Ovary (tissue), 9 donors: ENCODE measurements around the gene ERP27. TPM values are rescaled to one million over a fixed set of nuclear protein-coding genes. Genes with fewer than 3 reads are reported as not detected.

Experiments
- DNase-seq, 5 donors: peaks; one replicate each; pipeline ENCODE4 v3.0.0-alpha.2; 2019 to 2020
- H3K27ac ChIP-seq, 2 donors: fragments of 200-600 bp; one replicate each; pipeline versions ENCODE4 v1.5.1 to v1.8.0; 2019 to 2022
- H3K27me3 ChIP-seq: fragments of 200-600 bp; one replicate; pipeline ENCODE4 v1.8.0; 2022
- H3K36me3 ChIP-seq: fragments of 200-600 bp; sonication (generic); one replicate; pipeline ENCODE4 v1.5.1; 2019
- H3K4me1 ChIP-seq: one replicate; pipeline ENCODE4 v1.8.1; 2013; ENCODE audit warnings: mild to moderate bottlenecking, moderate library complexity; ENCODE audit not compliant: insufficient read depth
- H3K4me3 ChIP-seq: fragments of 200-600 bp; sonication (generic); one replicate; pipeline ENCODE4 v1.5.1; 2017
- H3K9me3 ChIP-seq, 2 donors: fragments of 200-600 bp in 1 of 2; sonication (generic) in 1 of 2; one replicate each; pipeline versions ENCODE4 v1.5.1 to v1.8.1; 2013 to 2019; ENCODE audit warnings: mild to moderate bottlenecking in 1 of 2, moderate library complexity in 1 of 2
- CTCF ChIP-seq, 3 donors: fragments of 450-650 bp in 2 of 3; fragments of 200-600 bp in 1 of 3; IDR thresholded peaks; one replicate each; pipeline versions ENCODE4 v1.5.1 to v1.8.0; 2016 to 2022; ENCODE audit warnings: antibody characterized with exemption in 3 of 3, mild to moderate bottlenecking in 1 of 3
- EP300 ChIP-seq: sonication (generic); formaldehyde crosslinking; IDR thresholded peaks from one replicate; pipeline ENCODE4 v1.6.1; 2017; ENCODE audit warnings: antibody characterized with exemption
- POLR2A ChIP-seq: fragments of 450-650 bp; IDR thresholded peaks from one replicate; pipeline ENCODE4 v1.6.1; 2017; ENCODE audit warnings: antibody characterized with exemption, mild to moderate bottlenecking, moderate library complexity
- WGBS, 3 donors: extraction: QIAGEN DNeasy Blood & Tissue Kit in 1 of 3; methylation state at CpG; one replicate each; pipeline versions ENCODE4 v1.1.5 to v1.1.7; 2013 to 2017; 5-methylcytosine and 5-hydroxymethylcytosine counted together
- intact Hi-C, 4 donors: fragments of 100-400 bp; cut with DNase I; formaldehyde crosslinking; loops; one replicate each; pipeline versions ENCODE4 v1.11.0 to v1.15.1; 2022 to 2023
- polyA plus RNA-seq, 2 donors: library from polyadenylated mRNA; stranded (reverse); fragments of 200-250 nt in 1 of 2; fragments of 350-450 nt in 1 of 2; fragmentation: Illumina TruSeq in 1 of 2; extraction: RNeasy Lipid Tissue Mini Kit (QIAGEN cat#74804) in 1 of 2; gene quantifications; one replicate each; pipeline ENCODE4 v1.2.3, GENCODE V29; 2013 to 2014
- total RNA-seq, 7 donors: library from RNA; depleted of rRNA in 2 of 7; stranded (reverse); fragments of >200 nt in 2 of 7; fragmentation: NEBNext Ultra II Directional in 3 of 7; extraction: Animal tissue kit (Norgen Biotek cat#: 25700) in 3 of 7; gene quantifications; one replicate each; pipeline versions ENCODE4 v1.1.0 to v1.2.4, GENCODE V29; 2016 to 2023
- donor health status: DM: no; HTN: no; CAD: no; lungs with moderate emphysema.
- donor health status: DM: no; HTN: no; CAD: no.
- donor health status: Bipolar disorder and iron deficiency.
- donor health status: DM: yes; HTN: yes; CAD: no.
- donor health status: DM: no; HTN: no; CAD: no.
- donor health status: DM: yes; HTN: yes; CAD: no.

Gene ERP27
- total and polyA plus RNA-seq, 9 donors = 0.35 to 83.8 (median 1.9) TPM; not detected in 1

GRCh38 chr12:14946162-14946561, 7.8 kb upstream of the ERP27 start:
- DNase-seq = no peak
- H3K4me1 ChIP-seq = peaks cover 5% of the 10 kb centered on the region
- 52 to 58% (median 57%) methylated on average over 2 of the region's 2 CpGs for WGBS, 3 donors
- no peaks in the 10 kb centered on the region for H3K27me3 ChIP-seq
- H3K36me3 ChIP-seq = no peaks in the 10 kb centered on the region
- H3K27ac ChIP-seq = no peak overlapping the region
- no peak overlapping the region for H3K4me3 ChIP-seq
- intact Hi-C loops = loop anchor here in 1 of 4 donors (10.0 kb wide), 1 partner anchor 51 kb away; no protein-coding TSS in a partner anchor
- no peak for TF ChIP-seq POLR2A
- H3K9me3 ChIP-seq = no peaks in the 10 kb centered on the region

GRCh38 chr12:14942196-14942931, 4.0 kb upstream of the ERP27 start:
- H3K4me3 ChIP-seq = no peak overlapping the region
- no peak for DNase-seq
- no peak for TF ChIP-seq EP300
- H3K27me3 ChIP-seq = no peaks in the 10 kb centered on the region
- H3K4me1 ChIP-seq = no peaks in the 10 kb centered on the region
- WGBS, 3 donors = 92 to 95% (median 94%) methylated on average over 12 of the region's 12 CpGs
- intact Hi-C loops = loop anchor here in 1 of 4 donors (10.0 kb wide), 1 partner anchor 48 kb away; no protein-coding TSS in a partner anchor
- H3K27ac ChIP-seq = no peak overlapping the region
- no peaks in the 10 kb centered on the region for H3K9me3 ChIP-seq
- no peaks in the 10 kb centered on the region for H3K36me3 ChIP-seq

- no peaks in the 10 kb centered on the region for H3K27me3 ChIP-seq
- H3K36me3 ChIP-seq = no peaks in the 10 kb centered on the region
- H3K4me3 ChIP-seq = no peak overlapping the region
- no peak for DNase-seq
- H3K27ac ChIP-seq = no peak overlapping the region
- intact Hi-C loops = loop anchor here in 1 of 4 donors (10.0 kb wide), 1 partner anchor 47 kb away; no protein-coding TSS in a partner anchor
- no peaks in the 10 kb centered on the region for H3K4me1 ChIP-seq
- TF ChIP-seq POLR2A (no peak), EP300 (no peak), CTCF (IDR thresholded peaks at IDR 0.05) (no peak)
- H3K9me3 ChIP-seq = no peaks in the 10 kb centered on the region
- WGBS, 3 donors = 94 to 99% (median 97%) methylated on average over 2 of the region's 2 CpGs
Measured at GRCh38 chr12:14941369-14941768, 3.0 kb upstream of the ERP27 start.

- DNase-seq = no peak
- H3K36me3 ChIP-seq = no peaks in the 10 kb centered on the region
- H3K4me3 ChIP-seq = no peak overlapping the region
- H3K27me3 ChIP-seq = no peaks in the 10 kb centered on the region
- no peak overlapping the region for H3K27ac ChIP-seq
- H3K9me3 ChIP-seq = no peaks in the 10 kb centered on the region
- no peak for TF ChIP-seq POLR2A
- TF ChIP-seq EP300 = no peak
- no peak for TF ChIP-seq CTCF (IDR thresholded peaks at IDR 0.05)
- intact Hi-C loops = loop anchor here in 1 of 4 donors (10.0 kb wide), 1 partner anchor 47 kb away; no protein-coding TSS in a partner anchor
- 82 to 91% (median 83%) methylated on average over 1 of the region's 1 CpG for WGBS, 3 donors
- H3K4me1 ChIP-seq = no peaks in the 10 kb centered on the region
Measured at GRCh38 chr12:14937689-14938088, 648 bp downstream of the ERP27 start.

- no peaks in the 10 kb centered on the region for H3K36me3 ChIP-seq
- intact Hi-C loops = loop anchor here in 1 of 4 donors (10.0 kb wide), 1 partner anchor 48 kb away; no protein-coding TSS in a partner anchor
- H3K9me3 ChIP-seq = no peaks in the 10 kb centered on the region
- 89 to 93% (median 91%) methylated on average over 3 of the region's 3 CpGs for WGBS, 3 donors
- TF ChIP-seq EP300 (no peak), POLR2A (no peak), CTCF (IDR thresholded peaks at IDR 0.05) (no peak)
- DNase-seq = no peak
- H3K4me1 ChIP-seq = no peaks in the 10 kb centered on the region
- H3K27me3 ChIP-seq = no peaks in the 10 kb centered on the region
- no peak overlapping the region for H3K27ac ChIP-seq
- no peak overlapping the region for H3K4me3 ChIP-seq
Measured at GRCh38 chr12:14937014-14937413, 1.3 kb downstream of the ERP27 start.
